ENCODE results near the gene PCDHA2.
"Not testable (repeated sequence)": the region's sequence is repeated elsewhere in the genome, so short reads cannot be mapped to it uniquely, and the experiment has no call there.

Gene PCDHA2

DNA sequence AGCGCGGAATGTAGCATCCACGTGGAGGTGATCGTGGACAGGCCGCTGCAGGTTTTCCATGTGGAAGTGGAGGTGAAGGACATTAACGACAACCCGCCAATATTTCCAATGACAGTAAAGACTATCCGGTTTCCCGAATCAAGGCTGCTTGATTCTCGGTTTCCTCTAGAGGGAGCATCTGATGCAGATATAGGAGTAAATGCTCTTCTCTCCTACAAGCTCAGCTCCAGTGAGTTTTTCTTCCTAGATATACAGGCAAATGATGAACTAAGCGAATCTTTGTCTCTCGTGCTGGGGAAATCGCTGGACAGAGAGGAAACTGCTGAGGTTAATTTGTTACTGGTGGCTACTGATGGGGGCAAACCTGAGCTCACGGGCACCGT, 598 bp downstream of the PCDHA2 start:
- Histone ChIP-seq H3K36me3 (ENCODE audit: control insufficient read depth, insufficient read depth, low read length) (peaks cover 4% of the 10 kb centered on the region), H3K4me1 (no peaks in the 10 kb centered on the region), H3K4me2 (ENCODE audit: low read length) (no peak overlapping the region), H3K27ac (no peak overlapping the region), H3K27me3 (ENCODE audit: control insufficient read depth, insufficient read depth, low read length) (no peaks in the 10 kb centered on the region), H3K79me2 (no peaks in the 10 kb centered on the region), H3K9ac (no peak overlapping the region), H2AFZ (no peak overlapping the region), H3K9me3 (ENCODE audit: control insufficient read depth, low read length) (peaks cover 4% of the 10 kb centered on the region), H3K4me3 (ENCODE audit: low read depth, low read length) (no peak overlapping the region)
- TF ChIP-seq, protein P1, sequence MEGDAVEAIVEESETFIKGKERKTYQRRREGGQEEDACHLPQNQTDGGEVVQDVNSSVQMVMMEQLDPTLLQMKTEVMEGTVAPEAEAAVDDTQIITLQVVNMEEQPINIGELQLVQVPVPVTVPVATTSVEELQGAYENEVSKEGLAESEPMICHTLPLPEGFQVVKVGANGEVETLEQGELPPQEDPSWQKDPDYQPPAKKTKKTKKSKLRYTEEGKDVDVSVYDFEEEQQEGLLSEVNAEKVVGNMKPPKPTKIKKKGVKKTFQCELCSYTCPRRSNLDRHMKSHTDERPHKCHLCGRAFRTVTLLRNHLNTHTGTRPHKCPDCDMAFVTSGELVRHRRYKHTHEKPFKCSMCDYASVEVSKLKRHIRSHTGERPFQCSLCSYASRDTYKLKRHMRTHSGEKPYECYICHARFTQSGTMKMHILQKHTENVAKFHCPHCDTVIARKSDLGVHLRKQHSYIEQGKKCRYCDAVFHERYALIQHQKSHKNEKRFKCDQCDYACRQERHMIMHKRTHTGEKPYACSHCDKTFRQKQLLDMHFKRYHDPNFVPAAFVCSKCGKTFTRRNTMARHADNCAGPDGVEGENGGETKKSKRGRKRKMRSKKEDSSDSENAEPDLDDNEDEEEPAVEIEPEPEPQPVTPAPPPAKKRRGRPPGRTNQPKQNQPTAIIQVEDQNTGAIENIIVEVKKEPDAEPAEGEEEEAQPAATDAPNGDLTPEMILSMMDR (IDR thresholded peaks at IDR 0.05), result no peak

DNA sequence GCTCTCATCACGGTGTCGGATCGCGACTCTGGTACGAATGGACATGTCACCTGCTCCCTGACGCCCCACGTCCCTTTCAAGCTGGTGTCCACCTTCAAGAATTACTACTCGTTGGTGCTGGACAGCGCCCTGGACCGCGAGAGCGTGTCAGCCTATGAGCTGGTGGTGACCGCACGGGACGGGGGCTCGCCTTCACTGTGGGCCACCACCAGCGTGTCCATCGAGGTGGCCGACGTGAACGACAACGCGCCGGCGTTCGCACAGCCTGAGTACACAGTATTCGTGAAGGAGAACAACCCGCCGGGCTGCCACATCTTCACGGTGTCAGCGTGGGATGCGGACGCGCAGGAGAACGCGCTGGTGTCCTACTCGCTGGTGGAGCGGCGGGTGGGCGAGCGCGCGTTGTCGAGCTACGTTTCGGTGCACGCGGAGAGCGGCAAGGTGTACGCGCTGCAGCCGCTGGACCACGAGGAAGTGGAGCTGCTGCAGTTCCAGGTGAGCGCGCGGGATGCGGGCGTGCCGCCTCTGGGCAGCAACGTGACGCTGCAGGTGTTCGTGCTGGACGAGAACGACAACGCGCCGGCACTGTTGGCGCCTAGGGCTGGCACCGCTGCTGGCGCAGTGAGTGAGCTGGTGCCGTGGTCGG, 1.5 kb downstream of the PCDHA2 start:
- not testable (repeated sequence) for H3K79me2 ChIP-seq; H3K9me3 ChIP-seq (ENCODE audit: control insufficient read depth, low read length); H3K27ac ChIP-seq; H3K27me3 ChIP-seq (ENCODE audit: control insufficient read depth, insufficient read depth, low read length); H3K4me3 ChIP-seq (ENCODE audit: low read depth, low read length); H3K4me1 ChIP-seq; H3K9ac ChIP-seq; H3K4me2 ChIP-seq (ENCODE audit: low read length); H3K36me3 ChIP-seq (ENCODE audit: control insufficient read depth, insufficient read depth, low read length); H2AFZ ChIP-seq

DNA sequence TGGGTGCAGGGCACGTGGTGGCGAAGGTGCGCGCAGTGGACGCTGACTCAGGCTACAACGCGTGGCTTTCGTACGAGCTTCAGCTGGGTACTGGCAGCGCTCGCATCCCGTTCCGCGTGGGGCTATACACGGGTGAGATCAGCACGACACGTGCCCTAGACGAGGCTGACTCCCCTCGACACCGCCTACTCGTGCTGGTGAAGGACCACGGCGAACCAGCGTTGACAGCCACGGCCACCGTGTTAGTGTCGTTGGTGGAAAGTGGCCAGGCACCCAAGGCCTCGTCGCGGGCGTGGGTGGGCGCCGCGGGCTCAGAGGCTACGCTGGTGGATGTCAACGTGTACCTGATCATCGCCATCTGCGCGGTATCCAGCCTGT, 2.1 kb downstream of the PCDHA2 start:
- Histone ChIP-seq H3K4me1 (no peaks in the 10 kb centered on the region), H2AFZ (no peak overlapping the region), H3K9me3 (ENCODE audit: control insufficient read depth, low read length) (peaks cover 4% of the 10 kb centered on the region), H3K27ac (no peak overlapping the region), H3K27me3 (ENCODE audit: control insufficient read depth, insufficient read depth, low read length) (no peaks in the 10 kb centered on the region), H3K79me2 (no peaks in the 10 kb centered on the region), H3K36me3 (ENCODE audit: control insufficient read depth, insufficient read depth, low read length) (peaks cover 4% of the 10 kb centered on the region), H3K4me2 (ENCODE audit: low read length) (no peak overlapping the region), H3K9ac (no peak overlapping the region), H3K4me3 (ENCODE audit: low read depth, low read length) (no peak overlapping the region)
- TF ChIP-seq, protein P1 (IDR thresholded peaks at IDR 0.05), result no peak

DNA sequence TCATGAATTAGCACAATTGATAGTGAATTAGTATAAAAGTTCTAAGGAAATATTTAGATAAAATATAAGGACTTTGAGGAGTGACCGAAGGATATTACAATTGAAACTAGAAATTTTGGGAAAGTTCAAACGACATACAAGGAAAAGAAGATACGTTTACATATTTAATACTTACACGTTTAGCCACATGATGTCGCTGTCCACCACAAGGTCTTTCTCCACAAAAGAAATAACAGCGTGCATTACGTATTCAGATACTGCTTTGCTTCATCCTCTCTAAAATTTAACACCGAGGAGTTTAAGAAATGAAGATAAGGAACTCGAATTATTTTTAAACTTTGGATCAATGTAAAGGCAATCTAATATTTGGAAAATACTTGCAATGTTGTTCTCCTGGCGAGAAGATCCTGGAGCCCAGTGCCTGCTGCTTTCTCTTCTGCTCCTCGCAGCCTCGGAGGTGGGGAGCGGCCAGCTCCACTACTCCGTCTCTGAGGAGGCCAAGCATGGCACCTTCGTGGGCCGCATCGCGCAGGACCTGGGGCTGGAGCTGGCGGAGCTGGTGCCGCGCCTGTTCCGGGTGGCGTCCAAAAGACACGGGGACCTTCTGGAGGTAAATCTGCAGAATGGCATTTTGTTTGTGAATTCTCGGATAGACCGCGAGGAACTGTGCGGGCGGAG, 6.3 kb downstream of the PCDHA2 start, which contains the start of gene PCDHA3:
Gene PCDHA3, plus strand, starts transcription at position 242 of the 678 bp plus-strand sequence.
- Histone ChIP-seq H2AFZ (no peak within 1 kb of the TSS), H3K4me3 (ENCODE audit: low read depth, low read length) (no peak within 1 kb of the TSS), H3K79me2 (no peaks in the 10 kb centered on the region), H3K9ac (no peak within 1 kb of the TSS), H3K9me3 (ENCODE audit: control insufficient read depth, low read length) (peaks cover 4% of the 10 kb centered on the region), H3K4me1 (no peaks in the 10 kb centered on the region), H3K4me2 (ENCODE audit: low read length) (no peak within 1 kb of the TSS), H3K36me3 (ENCODE audit: control insufficient read depth, insufficient read depth, low read length) (peaks cover 4% of the 10 kb centered on the region), H3K27ac (no peak within 1 kb of the TSS), H3K27me3 (ENCODE audit: control insufficient read depth, insufficient read depth, low read length) (no peaks in the 10 kb centered on the region)
- TF ChIP-seq, protein P1 (IDR thresholded peaks at IDR 0.05), result no peak

DNA sequence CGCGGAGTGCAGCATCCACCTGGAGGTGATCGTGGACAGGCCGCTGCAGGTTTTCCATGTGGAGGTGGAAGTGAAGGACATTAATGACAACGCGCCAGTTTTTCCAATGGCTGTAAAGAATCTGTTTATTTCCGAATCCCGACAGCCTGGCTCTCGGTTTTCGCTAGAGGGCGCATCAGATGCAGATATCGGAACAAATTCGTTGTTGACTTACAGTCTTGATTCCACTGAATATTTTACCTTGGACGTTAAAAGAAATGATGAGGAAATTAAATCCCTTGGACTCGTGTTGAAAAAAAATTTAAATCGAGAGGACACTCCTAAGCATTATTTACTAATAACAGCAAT, 6.8 kb downstream of the PCDHA2 start:
- Histone ChIP-seq H3K36me3 (ENCODE audit: control insufficient read depth, insufficient read depth, low read length) (peaks cover 4% of the 10 kb centered on the region), H3K27ac (no peak overlapping the region), H2AFZ (no peak overlapping the region), H3K4me3 (ENCODE audit: low read depth, low read length) (no peak overlapping the region), H3K4me1 (no peaks in the 10 kb centered on the region), H3K9ac (no peak overlapping the region), H3K27me3 (ENCODE audit: control insufficient read depth, insufficient read depth, low read length) (no peaks in the 10 kb centered on the region), H3K79me2 (no peaks in the 10 kb centered on the region), H3K9me3 (ENCODE audit: control insufficient read depth, low read length) (peaks cover 4% of the 10 kb centered on the region), H3K4me2 (ENCODE audit: low read length) (no peak overlapping the region)
- TF ChIP-seq, protein P1 (IDR thresholded peaks at IDR 0.05), result no peak

DNA sequence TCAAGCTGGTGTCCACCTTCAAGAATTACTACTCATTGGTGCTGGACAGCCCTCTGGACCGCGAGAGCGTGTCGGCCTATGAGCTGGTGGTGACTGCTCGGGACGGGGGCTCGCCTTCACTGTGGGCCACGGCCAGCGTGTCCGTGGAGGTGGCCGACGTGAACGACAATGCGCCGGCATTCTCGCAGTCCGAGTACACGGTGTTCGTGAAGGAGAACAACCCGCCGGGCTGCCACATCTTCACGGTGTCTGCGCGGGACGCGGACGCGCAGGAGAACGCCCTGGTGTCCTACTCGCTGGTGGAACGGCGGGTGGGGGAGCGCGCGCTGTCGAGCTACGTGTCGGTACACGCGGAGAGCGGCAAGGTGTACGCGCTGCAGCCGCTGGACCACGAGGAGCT, 7.7 kb downstream of the PCDHA2 start:
- not testable (repeated sequence) for H3K27me3 ChIP-seq (ENCODE audit: control insufficient read depth, insufficient read depth, low read length); H3K4me2 ChIP-seq (ENCODE audit: low read length); H3K79me2 ChIP-seq; H2AFZ ChIP-seq; H3K27ac ChIP-seq; H3K4me1 ChIP-seq; H3K4me3 ChIP-seq (ENCODE audit: low read depth, low read length); H3K9ac ChIP-seq; H3K9me3 ChIP-seq (ENCODE audit: control insufficient read depth, low read length); H3K36me3 ChIP-seq (ENCODE audit: control insufficient read depth, insufficient read depth, low read length)

All from parathyroid adenoma (tissue), 2 donors.